Loucy (cell line): Measurements from ENCODE around the gene HSPA12A.

Source experiments
- H2AFZ ChIP-seq: fragments of 200-600 bp; sonication (generic); 2 replicates; pipeline ENCODE4 v1.6.0; 2016; ENCODE audit warnings: antibody characterized with exemption, mild to moderate bottlenecking, low read length, moderate library complexity
- H3F3A ChIP-seq: fragments of 200-600 bp; 2 replicates; pipeline ENCODE4 v1.6.0; 2016; ENCODE audit warnings: antibody characterized with exemption, low read depth, mild to moderate bottlenecking
- H3K27me3 ChIP-seq: fragments of 200-600 bp; sonication (generic); 2 replicates; pipeline ENCODE4 v1.6.1; 2014; ENCODE audit warnings: low read length, mild to moderate bottlenecking; ENCODE audit not compliant: insufficient read depth, poor library complexity, severe bottlenecking
- H3K36me3 ChIP-seq: fragments of 200-600 bp; sonication (generic); 2 replicates; pipeline ENCODE4 v1.6.1; 2016; ENCODE audit warnings: low read length; ENCODE audit not compliant: insufficient read depth
- H3K4me1 ChIP-seq: fragments of 200-600 bp; sonication (generic); 2 replicates; pipeline ENCODE4 v1.5.1; 2014; ENCODE audit warnings: low read length, mild to moderate bottlenecking; ENCODE audit not compliant: insufficient read depth, poor library complexity, severe bottlenecking
- H3K4me2 ChIP-seq: fragments of 200-600 bp; sonication (generic); 2 replicates; pipeline ENCODE4 v1.6.0; 2014; ENCODE audit warnings: antibody characterized with exemption, low read length, low read depth, mild to moderate bottlenecking; ENCODE audit not compliant: poor library complexity, severe bottlenecking
- H3K4me3 ChIP-seq: fragments of 200-600 bp; sonication (generic); 2 replicates; pipeline ENCODE4 v1.5.1; 2014; ENCODE audit warnings: low read length, mild to moderate bottlenecking, mixed read lengths; ENCODE audit not compliant: poor library complexity, severe bottlenecking
- H3K79me2 ChIP-seq: fragments of 200-600 bp; sonication (generic); 2 replicates; pipeline ENCODE4 v1.6.1; 2014; ENCODE audit warnings: low read length; ENCODE audit not compliant: insufficient read depth
- H3K9ac ChIP-seq: fragments of 200-600 bp; sonication (generic); 2 replicates; pipeline ENCODE4 v1.6.0; 2014; ENCODE audit warnings: mild to moderate bottlenecking, low read depth, low read length, moderate library complexity; ENCODE audit not compliant: poor library complexity, severe bottlenecking
- H3K9me2 ChIP-seq: fragments of 200-600 bp; sonication (generic); replicated peaks from 2 replicates; pipeline ENCODE4 v1.6.1; 2016; ENCODE audit warnings: low read depth, low read length, mixed read lengths
- H3K9me3 ChIP-seq: fragments of 200-600 bp; sonication (generic); 2 replicates; pipeline ENCODE4 v1.6.1; 2014; ENCODE audit warnings: mild to moderate bottlenecking, antibody characterized with exemption, low read length, low read depth; ENCODE audit not compliant: insufficient read depth
- H4K20me1 ChIP-seq: fragments of 200-600 bp; sonication (generic); 2 replicates; pipeline ENCODE4 v1.6.0; 2014; ENCODE audit warnings: antibody characterized with exemption, low read length, mild to moderate bottlenecking; ENCODE audit not compliant: insufficient read depth, poor library complexity, severe bottlenecking
- CTCF ChIP-seq: fragments of 200-600 bp; sonication (generic); conservative IDR thresholded peaks from 2 replicates; pipeline ENCODE4 v1.5.1; 2014; ENCODE audit warnings: mild to moderate bottlenecking, antibody characterized with exemption, low read length
- EZH2phosphoT487 ChIP-seq: fragments of 200-600 bp; IDR thresholded peaks from 2 replicates; pipeline ENCODE4 v1.6.1; 2018; ENCODE audit warnings: antibody characterized with exemption, mild to moderate bottlenecking, moderate library complexity, borderline replicate concordance

HSPA12A gene

DNA sequence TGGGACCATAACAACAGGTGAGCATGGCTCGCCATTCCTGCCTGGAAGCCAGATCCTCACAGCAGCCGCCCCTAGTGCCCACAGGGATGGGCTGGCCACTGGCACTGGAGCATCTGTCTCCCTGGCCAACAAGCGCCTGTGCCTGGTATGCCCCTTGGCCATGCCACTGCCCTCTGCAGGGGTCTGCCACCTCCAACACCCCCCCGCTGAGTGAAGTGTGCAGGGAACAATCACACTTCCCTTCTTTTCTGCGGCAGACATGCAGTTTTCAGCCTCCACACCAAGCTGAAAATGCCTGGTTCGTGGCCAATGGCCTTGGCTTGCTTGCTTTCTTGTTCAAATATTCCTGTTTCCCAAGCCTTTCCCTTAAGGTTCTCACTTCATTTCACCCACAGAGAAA, 50.7 kb downstream of the HSPA12A start:
- H3K4me1 ChIP-seq = no peaks in the 10 kb centered on the region
- no peaks in the 10 kb centered on the region for H3F3A ChIP-seq
- H3K4me3 ChIP-seq = no peak overlapping the region
- H2AFZ ChIP-seq = no peak overlapping the region
- no peaks in the 10 kb centered on the region for H3K27me3 ChIP-seq
- no peaks in the 10 kb centered on the region for H3K36me3 ChIP-seq
- no peaks in the 10 kb centered on the region for H3K9me2 ChIP-seq
- H4K20me1 ChIP-seq = no peaks in the 10 kb centered on the region
- H3K4me2 ChIP-seq = no peak overlapping the region
- no peak overlapping the region for H3K9ac ChIP-seq
- H3K9me3 ChIP-seq = no peaks in the 10 kb centered on the region
- TF ChIP-seq CTCF = no peak
- TF ChIP-seq EZH2phosphoT487 = no peak
- no peaks in the 10 kb centered on the region for H3K79me2 ChIP-seq

- no peaks in the 10 kb centered on the region for H3K4me1 ChIP-seq
- no peaks in the 10 kb centered on the region for H3K9me2 ChIP-seq
- no peak overlapping the region for H3K4me3 ChIP-seq
- H4K20me1 ChIP-seq = no peaks in the 10 kb centered on the region
- H3F3A ChIP-seq = no peaks in the 10 kb centered on the region
- H3K79me2 ChIP-seq = no peaks in the 10 kb centered on the region
- H2AFZ ChIP-seq = no peak overlapping the region
- no peak overlapping the region for H3K9ac ChIP-seq
- H3K4me2 ChIP-seq = no peak overlapping the region
- H3K27me3 ChIP-seq = no peaks in the 10 kb centered on the region
- H3K36me3 ChIP-seq = no peaks in the 10 kb centered on the region
- no peak for TF ChIP-seq CTCF
- no peak for TF ChIP-seq EZH2phosphoT487
- no peaks in the 10 kb centered on the region for H3K9me3 ChIP-seq
These were observed 51.7 kb downstream of the HSPA12A start for GRCh38 chr10:116690356-116691322.

- H3K9me2 ChIP-seq = no peaks in the 10 kb centered on the region
- H3K79me2 ChIP-seq = no peaks in the 10 kb centered on the region
- H3F3A ChIP-seq = no peaks in the 10 kb centered on the region
- H3K4me1 ChIP-seq = no peaks in the 10 kb centered on the region
- TF ChIP-seq EZH2phosphoT487 (no peak), CTCF (no peak)
- no peaks in the 10 kb centered on the region for H3K36me3 ChIP-seq
- H3K4me2 ChIP-seq = no peak overlapping the region
- no peaks in the 10 kb centered on the region for H4K20me1 ChIP-seq
- H3K27me3 ChIP-seq = no peaks in the 10 kb centered on the region
- H3K9ac ChIP-seq = no peak overlapping the region
- H3K9me3 ChIP-seq = no peaks in the 10 kb centered on the region
- no peak overlapping the region for H3K4me3 ChIP-seq
- no peak overlapping the region for H2AFZ ChIP-seq
These were observed 52.6 kb downstream of the HSPA12A start for GRCh38 chr10:116689744-116690143.
